Measurements from ENCODE around the gene TPRG1. TPM values are rescaled to one million over a fixed set of nuclear protein-coding genes. Genes with fewer than 3 reads are reported as not detected.

The TPRG1 gene
- total RNA-seq, 6 experiments from 2014 or later = 8.0 to 33.6 (median 18.1) TPM

DNA sequence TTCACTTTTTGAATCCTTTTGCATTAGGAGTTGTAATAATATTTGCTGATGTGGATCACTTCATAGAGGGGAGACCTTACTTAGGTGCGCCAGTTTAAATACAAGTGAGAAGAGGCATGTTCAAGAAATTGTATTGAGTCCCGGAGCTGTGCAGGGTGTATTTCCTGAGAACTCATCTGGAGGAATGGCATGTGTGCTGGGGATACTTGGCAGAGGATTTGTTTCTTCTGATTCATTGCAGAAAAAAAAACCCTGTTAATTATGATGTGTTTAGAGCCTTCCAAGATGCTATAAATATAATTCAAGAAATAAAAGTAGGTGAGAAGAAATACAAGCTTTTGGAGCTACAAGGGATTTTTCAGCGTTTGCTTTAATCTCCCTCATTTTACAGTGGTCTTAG, 97.6 kb downstream of the TPRG1 start:
- H3K27ac ChIP-seq = no peak overlapping the region
- no peaks in the 10 kb centered on the region for H3K4me1 ChIP-seq
- H3K27me3 ChIP-seq = no peaks in the 10 kb centered on the region
- intact Hi-C loops (cut with DNase I) = no loop called here
- no peak for DNase-seq
- WGBS (ENCODE audit: insufficient coverage, low coverage, low lambda C conversion rate, missing lambda C conversion rate) = 94% methylated on average over 3 of the region's 3 CpGs
- no peak for TF ChIP-seq CTCF (IDR thresholded peaks at IDR 0.05)
- TF ChIP-seq POLR2A (IDR thresholded peaks at IDR 0.05) = no peak
- H3K9me3 ChIP-seq = no peaks in the 10 kb centered on the region
- ATAC-seq = no peak
- H3K4me3 ChIP-seq = no peak overlapping the region
- no peaks in the 10 kb centered on the region for H3K36me3 ChIP-seq

DNA sequence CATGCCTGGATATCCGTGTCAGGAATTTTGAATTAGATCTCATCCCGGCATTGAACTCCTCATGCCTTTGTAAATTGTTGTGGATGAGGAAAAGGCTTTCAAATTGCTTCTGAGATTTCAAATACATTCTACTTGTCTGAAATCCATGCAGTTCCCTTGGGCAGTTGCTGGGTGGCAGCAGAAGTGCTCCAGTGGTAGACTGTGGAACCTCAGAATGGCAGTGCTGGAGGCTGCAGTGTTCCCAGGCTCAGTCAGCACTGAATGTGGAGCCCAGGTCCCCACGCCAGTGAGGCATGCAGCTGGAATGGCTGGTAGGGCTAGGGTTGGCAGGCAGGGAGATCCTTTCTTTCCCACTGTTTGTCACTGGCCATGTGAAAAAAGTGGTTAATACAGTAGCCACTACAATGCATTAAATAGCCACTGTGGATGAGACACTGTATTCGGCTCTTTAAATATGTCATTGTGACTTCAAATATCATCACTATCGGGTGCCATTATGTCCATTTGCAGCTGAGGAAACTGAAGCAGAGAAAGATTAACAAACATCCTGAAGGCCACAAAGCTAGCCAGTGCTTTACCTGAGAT, 98.6 kb downstream of the TPRG1 start:
- Histone ChIP-seq H3K4me3 (no peak overlapping the region), H3K4me1 (no peaks in the 10 kb centered on the region), H3K36me3 (no peaks in the 10 kb centered on the region), H3K27me3 (no peaks in the 10 kb centered on the region), H3K27ac (no peak overlapping the region), H3K9me3 (no peaks in the 10 kb centered on the region)
- peak in 2 of 3 donors; percentile 26 to 46 for DNase-seq
- intact Hi-C loops (cut with DNase I) = no loop called here
- peak; percentile 42 to 70 (median 54) for ATAC-seq
- 84% methylated on average over 5 of the region's 5 CpGs for WGBS (ENCODE audit: insufficient coverage, low coverage, low lambda C conversion rate, missing lambda C conversion rate)
- TF ChIP-seq CTCF (IDR thresholded peaks at IDR 0.05) = peak; percentile 15 to 33 (median 28)
- TF ChIP-seq POLR2A (IDR thresholded peaks at IDR 0.05) = no peak

DNA sequence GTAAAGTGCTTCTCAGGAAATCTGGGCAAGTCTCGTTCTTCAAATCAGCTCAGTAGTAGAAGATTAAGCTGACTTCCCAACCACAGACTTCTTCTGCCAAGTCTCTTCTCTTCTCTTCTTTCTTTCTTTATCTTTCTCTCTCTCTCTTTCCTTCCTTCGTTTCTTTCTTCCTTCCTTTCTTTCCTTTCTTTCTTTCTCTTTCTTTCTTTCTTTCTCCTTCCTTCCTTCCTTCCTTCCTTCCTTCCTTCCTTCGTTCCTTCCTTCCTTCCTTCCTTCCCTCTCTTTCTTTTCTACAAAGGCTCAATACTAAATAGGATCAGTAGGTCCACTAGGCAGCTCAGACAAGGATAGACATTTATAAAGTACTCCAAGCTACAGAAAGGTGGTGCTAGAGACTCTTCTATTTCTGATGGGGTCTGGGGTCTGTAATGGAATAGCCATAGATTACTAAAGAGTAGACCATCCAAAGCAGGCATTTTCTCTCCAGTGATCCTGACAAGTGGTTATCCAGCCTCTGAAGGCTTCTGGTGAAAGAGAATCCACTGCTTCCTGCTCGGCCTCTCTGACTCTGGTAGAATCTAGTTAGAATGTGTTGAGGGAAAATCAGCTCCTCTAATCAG, 100.8 kb downstream of the TPRG1 start:
- no peak overlapping the region for H3K4me3 ChIP-seq
- intact Hi-C loops (cut with DNase I) = no loop called here
- no peak overlapping the region for H3K27ac ChIP-seq
- no peaks in the 10 kb centered on the region for H3K27me3 ChIP-seq
- ATAC-seq (no peak), DNase-seq (no peak)
- 55% methylated on average over 3 of the region's 4 CpGs for whole genome bisulfite sequencing (ENCODE audit: insufficient coverage, low coverage, low lambda C conversion rate, missing lambda C conversion rate)
- TF ChIP-seq CTCF (IDR thresholded peaks at IDR 0.05) = no peak
- TF ChIP-seq POLR2A (IDR thresholded peaks at IDR 0.05) = no peak
- H3K36me3 ChIP-seq = no peaks in the 10 kb centered on the region
- H3K9me3 ChIP-seq = no peaks in the 10 kb centered on the region
- no peaks in the 10 kb centered on the region for H3K4me1 ChIP-seq

GRCh38 chr3:189273736-189274135, 102.0 kb downstream of the TPRG1 start:
- DNase-seq (no peak), ATAC-seq (peak in 1 of 4 donors; percentile 71)
- Histone ChIP-seq H3K4me1 (no peaks in the 10 kb centered on the region), H3K36me3 (no peaks in the 10 kb centered on the region), H3K27me3 (no peaks in the 10 kb centered on the region), H3K9me3 (no peaks in the 10 kb centered on the region), H3K4me3 (no peak overlapping the region), H3K27ac (no peak overlapping the region)
- intact Hi-C loops (cut with DNase I) = no loop called here
- WGBS (ENCODE audit: insufficient coverage, low coverage, low lambda C conversion rate, missing lambda C conversion rate) = 93% methylated on average over 1 of the region's 1 CpG
- TF ChIP-seq POLR2A (IDR thresholded peaks at IDR 0.05) = no peak
- TF ChIP-seq CTCF (IDR thresholded peaks at IDR 0.05) = no peak

Measured in right lobe of liver (tissue), 6 donors.